NCI-H2227 treated with DMSO at 0.1 percent for 48 hours (cell line): ENCODE results near the gene MLEC.

Experiments used
- DNase-seq: peaks from one replicate; lab custom pipeline; 2025; lab: John Stamatoyannopoulos, UW

The MLEC gene

GRCh38 chr12:120741476-120742421, 54.8 kb downstream of the MLEC start:
- DNase-seq: no peak

DNA sequence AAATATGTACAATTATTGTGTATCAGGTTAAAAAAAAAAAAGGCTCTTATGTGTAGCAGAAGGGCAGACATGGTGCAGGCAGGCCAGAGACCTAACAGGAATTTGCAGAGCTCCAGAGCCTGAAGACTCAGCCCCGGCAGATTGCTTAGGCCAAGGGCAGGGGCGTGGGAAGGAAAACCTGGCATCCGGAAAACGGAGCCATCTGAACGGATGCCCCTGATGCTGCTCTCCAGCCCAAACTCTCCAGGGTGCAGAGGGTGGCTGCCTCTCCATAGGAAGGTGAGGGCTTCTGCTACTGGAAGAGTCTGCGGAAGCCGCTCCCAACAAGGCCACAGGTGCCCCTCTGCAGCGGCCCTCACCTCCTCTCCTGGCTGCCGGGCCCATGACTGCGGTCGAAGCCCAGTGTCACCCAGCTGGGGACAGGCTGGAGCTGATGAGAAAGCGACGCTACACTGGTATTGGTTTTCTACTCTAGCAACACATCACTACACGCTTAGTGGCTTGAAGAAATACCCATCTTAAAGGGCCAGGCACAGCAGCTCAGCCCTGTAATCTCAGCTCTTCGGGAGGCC, 58.1 kb downstream of the MLEC start:
- no peak for DNase-seq

DNA sequence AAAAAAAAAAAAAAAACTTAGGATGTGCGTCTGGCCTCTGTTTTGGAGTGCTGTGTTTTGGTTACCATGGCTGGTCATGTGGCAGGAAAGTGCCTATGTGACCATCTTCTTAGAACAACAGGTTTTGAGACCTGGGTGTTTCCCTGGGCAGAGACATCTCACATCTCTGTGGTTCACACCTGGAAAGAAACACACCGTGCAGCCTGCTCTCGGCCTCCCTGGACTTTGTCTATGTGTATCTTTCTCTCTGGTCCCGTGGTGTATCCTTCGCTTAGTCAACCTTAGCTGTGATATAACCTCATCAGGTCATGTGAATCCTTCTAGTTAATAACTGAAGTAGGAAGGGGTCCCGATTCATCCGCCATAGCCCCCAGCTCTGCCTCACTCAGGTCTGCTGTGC, 61.3 kb downstream of the MLEC start:
- no peak for DNase-seq

- DNase-seq: no peak
Observed at GRCh38 chr12:120749256-120749655, 62.3 kb downstream of the MLEC start.

GRCh38 chr12:120750806-120751205, 63.9 kb downstream of the MLEC start:
- no peak for DNase-seq

- no peak for DNase-seq
Observed at GRCh38 chr12:120751389-120751788, 64.4 kb downstream of the MLEC start.
